H1 (cell line): ENCODE results near the gene TIAM2. TPM values are rescaled to one million over a fixed set of nuclear protein-coding genes. Genes with fewer than 3 reads are reported as not detected.

ENCODE experiments used
- CTCF ChIA-PET: fragments of 300-600 bp; sonication (Branson Sonifier 250); formaldehyde crosslinking; loops from one replicate; lab custom pipeline; 2021; ENCODE audit not compliant: partially characterized antibody; lab: Charles Lee
- POLR2A ChIA-PET: fragments of 300-600 bp; sonication (Branson Sonifier 250); formaldehyde crosslinking; loops from one replicate; lab custom pipeline; 2021; ENCODE audit warnings: inconsistent platforms; ENCODE audit not compliant: partially characterized antibody; lab: Charles Lee
- DNase-seq, 2 experiments: peaks; one replicate each; pipeline versions ENCODE4 v3.0.0 to v3.0.0-alpha.2; 2010 to 2022; ENCODE audit warnings: low spot score in 2 of 2, low read depth in 1 of 2, mixed read lengths in 1 of 2
- FAIRE-seq: peaks from 2 replicates; lab custom pipeline; 2011; peaks lifted over from hg19 to GRCh38; lab: Jason Lieb, UNC
- H2AFZ ChIP-seq: 2 replicates; pipeline ENCODE4 v1.8.1; 2012; ENCODE audit warnings: low read length, inconsistent platforms
- H2AK5ac ChIP-seq: 2 replicates; pipeline ENCODE4 v1.6.1; 2013; ENCODE audit warnings: low read depth, low read length
- H2BK120ac ChIP-seq: replicated peaks from 2 replicates; pipeline ENCODE3; 2013; ENCODE audit warnings: low read depth, low read length, inconsistent platforms
- H2BK12ac ChIP-seq: 2 replicates; pipeline ENCODE4 v1.6.1; 2013; ENCODE audit warnings: low read depth, low read length
- H2BK15ac ChIP-seq: 2 replicates; pipeline ENCODE4 v1.6.1; 2013; ENCODE audit warnings: low read length
- H2BK20ac ChIP-seq: 2 replicates; pipeline ENCODE4 v1.6.1; 2013; ENCODE audit warnings: low read length
- H2BK5ac ChIP-seq: 2 replicates; pipeline ENCODE4 v1.6.1; 2013; ENCODE audit warnings: low read depth, low read length
- H3K14ac ChIP-seq: 2 replicates; pipeline ENCODE4 v1.6.1; 2013; ENCODE audit warnings: inconsistent platforms; ENCODE audit not compliant: insufficient read length
- H3K18ac ChIP-seq: 2 replicates; pipeline ENCODE4 v1.6.1; 2013; ENCODE audit warnings: low read length; ENCODE audit errors: extremely low read depth
- H3K23ac ChIP-seq: 2 replicates; pipeline ENCODE4 v1.6.1; 2013; ENCODE audit warnings: inconsistent platforms; ENCODE audit not compliant: insufficient read length
- H3K23me2 ChIP-seq: 2 replicates; pipeline ENCODE4 v1.6.1; 2013; ENCODE audit warnings: low read depth, low read length
- H3K27ac ChIP-seq: 2 replicates; pipeline ENCODE4 v1.6.1; 2011; ENCODE audit warnings: low read depth, low read length, inconsistent platforms
- H3K27me3 ChIP-seq, 4 experiments: replicated peaks in 1 of 4; 1 replicate in 1 of 4; 2 replicates in 3 of 4; pipeline versions ENCODE4 v1.6.1 to v1.8.1; 2011 to 2013; ENCODE audit warnings: low read length in 3 of 4, mild to moderate bottlenecking in 3 of 4, inconsistent platforms in 2 of 4, mixed read lengths in 2 of 4, moderate library complexity in 1 of 4; ENCODE audit not compliant: control insufficient read depth in 3 of 4, insufficient read depth in 3 of 4; ENCODE audit errors: extremely low read depth in 1 of 4
- H3K36me3 ChIP-seq, 4 experiments: 2 replicates each; pipeline versions ENCODE4 v1.6.1 to v1.8.1; 2011 to 2013; ENCODE audit warnings: mild to moderate bottlenecking in 4 of 4, low read length in 3 of 4, moderate library complexity in 2 of 4, control low read depth in 1 of 4, inconsistent platforms in 1 of 4; ENCODE audit not compliant: insufficient read depth in 4 of 4, control insufficient read depth in 2 of 4
- H3K4ac ChIP-seq: replicated peaks from 2 replicates; pipeline ENCODE3; 2013; ENCODE audit warnings: low read length, low read depth, mixed read lengths, inconsistent platforms; ENCODE audit not compliant: insufficient read length
- H3K4me1 ChIP-seq, 4 experiments: replicated peaks in 1 of 4; 1 replicate in 1 of 4; 2 replicates in 3 of 4; pipeline versions ENCODE4 v1.6.1 to v1.8.1; 2011 to 2013; ENCODE audit warnings: low read length in 3 of 4, inconsistent platforms in 2 of 4, mixed read lengths in 1 of 4; ENCODE audit not compliant: insufficient read depth in 4 of 4, control insufficient read depth in 3 of 4
- H3K4me2 ChIP-seq, 2 experiments: 2 replicates each; pipeline versions ENCODE4 v1.6.1 to v1.8.1; 2011 to 2013; ENCODE audit warnings: low read depth in 2 of 2, low read length in 2 of 2, control low read depth in 1 of 2, inconsistent platforms in 1 of 2, mild to moderate bottlenecking in 1 of 2; ENCODE audit not compliant: insufficient read depth in 1 of 2
- H3K4me3 ChIP-seq, 4 experiments: fragments of 200-600, 300-600 bp in 1 of 4; sonication (generic), shearing (Covaris generic), sonication (Bioruptor Twin) in 1 of 4; 2 replicates each; pipeline versions ENCODE4 v1.5.1 to v1.8.1; 2011 to 2016; ENCODE audit warnings: low read length in 4 of 4, low read depth in 3 of 4, control low read depth in 2 of 4, inconsistent platforms in 2 of 4, mild to moderate bottlenecking in 2 of 4, mixed read lengths in 1 of 4, moderate library complexity in 1 of 4; ENCODE audit not compliant: insufficient read depth in 2 of 4; ENCODE audit errors: extremely low read depth in 1 of 4
- H3K56ac ChIP-seq: replicated peaks from 2 replicates; pipeline ENCODE3; 2013; ENCODE audit warnings: low read depth, mild to moderate bottlenecking, mixed read lengths, low read length, inconsistent platforms; ENCODE audit not compliant: insufficient read length
- H3K79me1 ChIP-seq: 2 replicates; pipeline ENCODE4 v1.6.1; 2013; ENCODE audit warnings: low read depth, low read length, control low read depth
- H3K79me2 ChIP-seq, 2 experiments: 2 replicates each; pipeline versions ENCODE4 v1.6.1 to v1.8.1; 2012 to 2013; ENCODE audit warnings: low read length in 2 of 2, mild to moderate bottlenecking in 2 of 2, inconsistent platforms in 1 of 2; ENCODE audit not compliant: insufficient read depth in 2 of 2, control insufficient read depth in 1 of 2
- H3K9ac ChIP-seq, 4 experiments: replicated peaks in 1 of 4; 1 replicate in 1 of 4; 2 replicates in 3 of 4; pipeline versions ENCODE4 v1.6.1 to v1.8.1; 2011 to 2013; ENCODE audit warnings: low read depth in 3 of 4, low read length in 3 of 4, control low read depth in 2 of 4, mild to moderate bottlenecking in 2 of 4, moderate library complexity in 2 of 4, inconsistent platforms in 1 of 4; ENCODE audit errors: extremely low read depth in 1 of 4
- H3K9me3 ChIP-seq, 2 experiments: 2 replicates each; pipeline versions ENCODE4 v1.6.1 to v1.8.1; 2012 to 2013; ENCODE audit warnings: mild to moderate bottlenecking in 2 of 2, moderate library complexity in 2 of 2, control low read depth in 1 of 2, inconsistent platforms in 1 of 2, low read depth in 1 of 2, low read length in 1 of 2, mixed read lengths in 1 of 2; ENCODE audit not compliant: insufficient read depth in 2 of 2
- H4K20me1 ChIP-seq, 2 experiments: replicated peaks in 1 of 2; 2 replicates each; pipeline versions ENCODE3 to v1.8.1; 2011 to 2013; ENCODE audit warnings: inconsistent platforms in 2 of 2, low read length in 2 of 2, mild to moderate bottlenecking in 1 of 2; ENCODE audit not compliant: insufficient read depth in 2 of 2, control insufficient read depth in 1 of 2
- H4K5ac ChIP-seq: 2 replicates; pipeline ENCODE4 v1.6.1; 2013; ENCODE audit warnings: low read length, low read depth, mixed read lengths, inconsistent platforms; ENCODE audit not compliant: insufficient read length
- H4K8ac ChIP-seq: 2 replicates; pipeline ENCODE4 v1.8.0; 2013; ENCODE audit warnings: mild to moderate bottlenecking, moderate library complexity, low read length, inconsistent platforms; ENCODE audit not compliant: insufficient read depth; ENCODE audit errors: extremely low read depth
- H4K91ac ChIP-seq: replicated peaks from 2 replicates; pipeline ENCODE3; 2013; ENCODE audit warnings: low read length, mixed read lengths, inconsistent platforms; ENCODE audit not compliant: insufficient read length
- ATF3 ChIP-seq: IDR thresholded peaks from 2 replicates; pipeline ENCODE4 v1.6.1; 2011; ENCODE audit warnings: low read depth, mild to moderate bottlenecking, low read length; ENCODE audit not compliant: insufficient read depth
- BACH1 ChIP-seq: IDR thresholded peaks from 2 replicates; pipeline ENCODE4 v1.6.1; 2012; ENCODE audit warnings: low read length, improper control_type of control experiment
- CBX5 ChIP-seq: fragments of 300-800, 300-1000 bp; sonication (generic); IDR thresholded peaks from 2 replicates; pipeline ENCODE4 v1.7.1; 2016; ENCODE audit warnings: antibody characterized with exemption, low read length, low read depth
- EP300 ChIP-seq, 2 experiments: IDR thresholded peaks; 1 replicate in 1 of 2; 2 replicates in 1 of 2; pipeline ENCODE4 v1.6.1; 2011 to 2012; ENCODE audit warnings: low read depth in 2 of 2, low read length in 2 of 2, mild to moderate bottlenecking in 2 of 2, borderline replicate concordance in 1 of 2, inconsistent platforms in 1 of 2, moderate library complexity in 1 of 2
- JUN ChIP-seq: IDR thresholded peaks from 2 replicates; pipeline ENCODE4 v1.6.1; 2011; ENCODE audit warnings: low read depth, mild to moderate bottlenecking, improper control_type of control experiment, low read length
- POLR2AphosphoS5 ChIP-seq: IDR thresholded peaks from 2 replicates; pipeline ENCODE4 v1.6.1; 2011; ENCODE audit warnings: low read depth, low read length
- WGBS, 2 experiments: shearing (Covaris generic) in 1 of 2; methylation state at CpG; one replicate each; pipeline versions ENCODE4 v1.1.6 to v1.1.7; 2013 to 2015; ENCODE audit warnings: low lambda C conversion rate in 2 of 2, mixed read lengths in 2 of 2, inconsistent platforms in 1 of 2, low coverage in 1 of 2, missing lambda C conversion rate in 1 of 2; ENCODE audit not compliant: insufficient replicate concordance in 2 of 2, insufficient coverage in 1 of 2, insufficient read length in 1 of 2; ENCODE audit errors: extremely low coverage in 1 of 2, missing lambda C conversion rate in 1 of 2; 5-methylcytosine and 5-hydroxymethylcytosine counted together
- polyA plus RNA-seq, 7 experiments: library from polyadenylated mRNA; depleted of rRNA in 3 of 7; stranded (reverse) in 5 of 7; unstranded in 2 of 7; fragments of >200 nt in 5 of 7; fragments of 200-250 nt in 2 of 7; gene quantifications; 1 replicate in 5 of 7; 2 replicates in 1 of 7; 4 replicates in 1 of 7; pipeline versions ENCODE4 v1.2.1 to v1.2.3, GENCODE V29; 2011 to 2013; ENCODE audit warnings: missing spikeins in 2 of 7, mixed read lengths in 2 of 7
- total RNA-seq: library from RNA; stranded (reverse); fragmentation: NEBNext Ultra II Directional; extraction: Animal tissue kit (Norgen Biotek cat#: 25700); gene quantifications from 2 replicates; pipeline ENCODE4 v1.2.1, GENCODE V29; 2021

The TIAM2 gene
- total and polyA plus RNA-seq, 2 of the 8 experiments (the other 6 are each of a cell fraction or from before 2014, with no cell fraction given) = 7.4 to 23.9 TPM

- H3K4me1 ChIP-seq = peaks cover 0 to 9% (median 4%) of the 10 kb centered on the region in 4 experiments; a peak in 4 of 7 replicates
- FAIRE-seq = no peak
- H2BK20ac ChIP-seq = no peak overlapping the region
Measured at GRCh38 chr6:155223646-155224451, 228.7 kb downstream of the TIAM2 start.

More at GRCh38 chr6:155223646-155224451, 228.7 kb downstream of the TIAM2 start:
- no peaks in the 10 kb centered on the region for H3K79me2 ChIP-seq
- no peak overlapping the region for H2BK120ac ChIP-seq
- no peak overlapping the region for H3K14ac ChIP-seq
- no peak overlapping the region for H4K8ac ChIP-seq
- no peaks in the 10 kb centered on the region for H3K9me3 ChIP-seq
- no peak overlapping the region for H3K9ac ChIP-seq
- H3K4me3 ChIP-seq = no peak overlapping the region
- H3K56ac ChIP-seq = no peak overlapping the region
- H3K79me1 ChIP-seq = no peaks in the 10 kb centered on the region
- no peaks in the 10 kb centered on the region for H4K20me1 ChIP-seq
- no peak overlapping the region for H2BK5ac ChIP-seq
- H2BK15ac ChIP-seq = no peak overlapping the region
- no peak overlapping the region for H2AK5ac ChIP-seq
- H3K18ac ChIP-seq = no peak overlapping the region
- no peak for DNase-seq
- ChIA-PET POLR2A (no interaction called here), CTCF (interaction anchor here (0.6 to 2.1 kb wide), 8 partner anchors 13 to 354 kb away, joined by 3 to 8 read pairs (median 4); no protein-coding TSS in a partner anchor)
- no peak overlapping the region for H3K27ac ChIP-seq
- H3K36me3 ChIP-seq = no peaks in the 10 kb centered on the region
- no peak overlapping the region for H3K23ac ChIP-seq
- no peak overlapping the region for H2AFZ ChIP-seq
- H2BK12ac ChIP-seq = no peak overlapping the region
- H3K23me2 ChIP-seq = no peaks in the 10 kb centered on the region
- H4K91ac ChIP-seq = no peak overlapping the region
- H3K4ac ChIP-seq = no peak overlapping the region
- no peak overlapping the region for H4K5ac ChIP-seq
- no peak for TF ChIP-seq POLR2AphosphoS5
- no peak for TF ChIP-seq JUN
- TF ChIP-seq ATF3 = no peak
- TF ChIP-seq BACH1 = no peak
- no peak for TF ChIP-seq CBX5
- no peak for TF ChIP-seq EP300 (IDR thresholded peaks at IDR 0.05; ENCODE audit: borderline replicate concordance in 1 of 2, low read depth in 2 of 2, low read length in 2 of 2)
- TF ChIP-seq, all 59 proteins: peak for 0
- Histone ChIP-seq H3K4me2 (no peak overlapping the region), H3K27me3 (no peaks in the 10 kb centered on the region)
- 71% methylated on average over 12 of the region's 12 CpGs; no CpG with 5 or more reads in 1 of the 2 experiments for WGBS, 2 experiments
